Stomach smooth muscle (tissue), 2 donors: ENCODE results near the gene PRPH2.

Experiments
- H3K27ac ChIP-seq: one replicate; pipeline ENCODE4 v1.7.0; 2013; ENCODE audit warnings: mild to moderate bottlenecking, low read length, inconsistent platforms
- H3K27me3 ChIP-seq, 2 donors: one replicate each; pipeline ENCODE4 v1.7.0; 2013; ENCODE audit warnings: low read length in 2 of 2; ENCODE audit not compliant: insufficient read depth in 2 of 2, control insufficient read depth in 1 of 2
- H3K36me3 ChIP-seq, 2 donors: one replicate each; pipeline ENCODE4 v1.7.0; 2013; ENCODE audit warnings: low read length in 2 of 2; ENCODE audit not compliant: control insufficient read depth in 2 of 2, insufficient read depth in 2 of 2
- H3K4me1 ChIP-seq: one replicate; pipeline ENCODE4 v1.7.0; 2013; ENCODE audit warnings: low read length; ENCODE audit not compliant: control insufficient read depth, insufficient read depth
- H3K4me3 ChIP-seq, 2 donors: one replicate each; pipeline ENCODE4 v1.7.0; 2013; ENCODE audit warnings: low read length in 2 of 2
- H3K9ac ChIP-seq, 2 donors: one replicate each; pipeline ENCODE4 v1.7.0; 2013; ENCODE audit warnings: low read length in 2 of 2, mild to moderate bottlenecking in 1 of 2
- H3K9me3 ChIP-seq, 2 donors: one replicate each; pipeline ENCODE4 v1.7.0; 2013; ENCODE audit warnings: low read length in 2 of 2; ENCODE audit not compliant: control insufficient read depth in 2 of 2
- donor health status: healthy.
- donor health status: Pancreatic carcinoma.

PRPH2 gene

GRCh38 chr6:42722497-42722896, at the start of gene PRPH2:
Gene PRPH2, minus strand, starts transcription at chr6:42722597. Its CDS starts 263 bp downstream, at chr6:42722334.
- H3K4me3 ChIP-seq = no peak within 1 kb of the TSS
- no peaks in the 10 kb centered on the region for H3K27me3 ChIP-seq
- H3K9ac ChIP-seq = no peak within 1 kb of the TSS

GRCh38 chr6:42771741-42772100, 49.3 kb upstream of the PRPH2 start:
- Histone ChIP-seq H3K4me3 (no peak overlapping the region), H3K9me3 (no peaks in the 10 kb centered on the region), H3K27me3 (no peaks in the 10 kb centered on the region), H3K27ac (no peak overlapping the region), H3K9ac (no peak overlapping the region), H3K4me1 (no peaks in the 10 kb centered on the region), H3K36me3 (no peaks in the 10 kb centered on the region)

More at GRCh38 chr6:42722497-42722896, at the start of gene PRPH2:
- Histone ChIP-seq H3K27ac (no peak within 1 kb of the TSS), H3K36me3 (peaks cover 4 to 10% of the 10 kb centered on the region in 2 donors), H3K4me1 (peaks cover 9% of the 10 kb centered on the region), H3K9me3 (no peaks in the 10 kb centered on the region)

GRCh38 chr6:42769836-42770235, 47.4 kb upstream of the PRPH2 start:
- no peaks in the 10 kb centered on the region for H3K9me3 ChIP-seq
- no peaks in the 10 kb centered on the region for H3K36me3 ChIP-seq
- no peak overlapping the region for H3K9ac ChIP-seq
- H3K4me3 ChIP-seq = no peak overlapping the region
- no peaks in the 10 kb centered on the region for H3K4me1 ChIP-seq
- no peaks in the 10 kb centered on the region for H3K27me3 ChIP-seq
- no peak overlapping the region for H3K27ac ChIP-seq

GRCh38 chr6:42769051-42769450, 46.7 kb upstream of the PRPH2 start:
- Histone ChIP-seq H3K36me3 (no peaks in the 10 kb centered on the region), H3K27me3 (no peaks in the 10 kb centered on the region), H3K4me1 (no peaks in the 10 kb centered on the region), H3K9me3 (no peaks in the 10 kb centered on the region), H3K27ac (no peak overlapping the region), H3K9ac (no peak overlapping the region), H3K4me3 (no peak overlapping the region)

GRCh38 chr6:42766163-42766670, 43.8 kb upstream of the PRPH2 start:
- H3K4me1 ChIP-seq = no peaks in the 10 kb centered on the region
- H3K27ac ChIP-seq = no peak overlapping the region

GRCh38 chr6:42764911-42765648, 42.7 kb upstream of the PRPH2 start:
- no peaks in the 10 kb centered on the region for H3K27me3 ChIP-seq
- H3K4me1 ChIP-seq = no peaks in the 10 kb centered on the region
- H3K9me3 ChIP-seq = no peaks in the 10 kb centered on the region
- no peak overlapping the region for H3K4me3 ChIP-seq
- H3K27ac ChIP-seq = no peak overlapping the region
- H3K36me3 ChIP-seq = no peaks in the 10 kb centered on the region
- no peak overlapping the region for H3K9ac ChIP-seq

More at GRCh38 chr6:42766163-42766670, 43.8 kb upstream of the PRPH2 start:
- H3K9ac ChIP-seq = no peak overlapping the region
- no peaks in the 10 kb centered on the region for H3K27me3 ChIP-seq
- H3K9me3 ChIP-seq = no peaks in the 10 kb centered on the region
- no peak overlapping the region for H3K4me3 ChIP-seq
- no peaks in the 10 kb centered on the region for H3K36me3 ChIP-seq

GRCh38 chr6:42762950-42763349, 40.6 kb upstream of the PRPH2 start:
- Histone ChIP-seq H3K27ac (no peak overlapping the region), H3K9ac (no peak overlapping the region), H3K4me3 (no peak overlapping the region)

GRCh38 chr6:42762426-42762859, 40.0 kb upstream of the PRPH2 start:
- Histone ChIP-seq H3K36me3 (peaks cover 6 to 11% of the 10 kb centered on the region in 2 donors), H3K9me3 (no peaks in the 10 kb centered on the region), H3K9ac (no peak overlapping the region), H3K27me3 (no peaks in the 10 kb centered on the region), H3K27ac (no peak overlapping the region), H3K4me1 (no peaks in the 10 kb centered on the region), H3K4me3 (no peak overlapping the region)

More at GRCh38 chr6:42762950-42763349, 40.6 kb upstream of the PRPH2 start:
- H3K27me3 ChIP-seq = no peaks in the 10 kb centered on the region
- H3K9me3 ChIP-seq = no peaks in the 10 kb centered on the region
- H3K4me1 ChIP-seq = no peaks in the 10 kb centered on the region
- peaks cover 6 to 11% of the 10 kb centered on the region in 2 donors for H3K36me3 ChIP-seq

GRCh38 chr6:42761287-42762067, 39.1 kb upstream of the PRPH2 start:
- H3K36me3 ChIP-seq = peaks cover 6 to 11% of the 10 kb centered on the region in 2 donors
- H3K4me1 ChIP-seq = no peaks in the 10 kb centered on the region
- H3K27ac ChIP-seq = no peak overlapping the region
- H3K9ac ChIP-seq = no peak overlapping the region
- no peaks in the 10 kb centered on the region for H3K27me3 ChIP-seq
- no peaks in the 10 kb centered on the region for H3K9me3 ChIP-seq
- H3K4me3 ChIP-seq = no peak overlapping the region

- H3K27me3 ChIP-seq = no peaks in the 10 kb centered on the region
- no peak overlapping the region for H3K9ac ChIP-seq
- H3K36me3 ChIP-seq = peaks cover 6 to 11% of the 10 kb centered on the region in 2 donors
- H3K4me1 ChIP-seq = no peaks in the 10 kb centered on the region
- no peak overlapping the region for H3K4me3 ChIP-seq
- no peak overlapping the region for H3K27ac ChIP-seq
- no peaks in the 10 kb centered on the region for H3K9me3 ChIP-seq
Observed at GRCh38 chr6:42758756-42759430, 36.5 kb upstream of the PRPH2 start.
